Measurements from ENCODE around the gene OTOP2. TPM values are rescaled to one million over a fixed set of nuclear protein-coding genes. Genes with fewer than 3 reads are reported as not detected.
A peak's percentile ranks its signal among the peaks of the same experiment; 100 is the strongest.

OTOP2 gene
- total and polyA plus RNA-seq, 9 of the 15 experiments (the other 6 are each of a cell fraction or from before 2014, with no cell fraction given): 0.04 to 0.36 (median 0.14) TPM; not detected in 1

- TF ChIP-seq HINFP (tag; conservative IDR thresholded peaks at IDR 0.05; ENCODE audit: low read depth) (peak; percentile 84), HES1 (IDR thresholded peaks at IDR 0.05; ENCODE audit: low read depth) (no peak), OTX1 (CRISPR knock-in tag; IDR thresholded peaks at IDR 0.05) (no peak), ZNF830 (CRISPR knock-in tag; IDR thresholded peaks at IDR 0.05) (0 out of 2 replicates have a peak, but pooled peaks have one; percentile 44), CEBPB (tag; IDR thresholded peaks at IDR 0.05) (no peak), NR2C1 (IDR thresholded peaks at IDR 0.05) (no peak), NR2C1 (tag; IDR thresholded peaks at IDR 0.05) (peak; percentile 81), SMAD3 (CRISPR knock-in tag; conservative IDR thresholded peaks at IDR 0.05) (peak; percentile 75), ADNP (tag; IDR thresholded peaks at IDR 0.05) (no peak), TAF1 (IDR thresholded peaks at IDR 0.05; ENCODE audit: control insufficient read depth, extremely low read depth, insufficient read depth, low read length, severe bottlenecking) (peak; percentile 51), TSHZ1 (CRISPR knock-in tag; IDR thresholded peaks at IDR 0.05) (0 out of 2 replicates have a peak, but pooled peaks have one; percentile 22), NFATC3 (IDR thresholded peaks at IDR 0.05) (no peak), ZNF280B (CRISPR knock-in tag; IDR thresholded peaks at IDR 0.05) (no peak), CBX2 (IDR thresholded peaks at IDR 0.05; ENCODE audit: insufficient read depth, low read length, poor library complexity, severe bottlenecking) (no peak), RBM17 (IDR thresholded peaks at IDR 0.05; ENCODE audit: borderline replicate concordance, low read depth, low read length) (no peak), ZNF551 (CRISPR knock-in tag; IDR thresholded peaks at IDR 0.05) (no peak), DEAF1 (CRISPR knock-in tag; IDR thresholded peaks at IDR 0.05) (no peak), U2AF1 (optimal IDR thresholded peaks at IDR 0.05; ENCODE audit: low read depth, low read length) (no peak), STAG1 (CRISPR knock-in tag; IDR thresholded peaks at IDR 0.05; ENCODE audit: borderline replicate concordance) (no peak), ZNF347 (CRISPR knock-in tag; IDR thresholded peaks at IDR 0.05; ENCODE audit: low read depth) (no peak)
Measured at GRCh38 chr17:74875977-74876593, 48.0 kb upstream of the OTOP2 start (continued).
